OCI-LY3 (cell line): ENCODE results near the gene FRAS1.
"Not testable (repeated sequence)": the region's sequence is repeated elsewhere in the genome, so short reads cannot be mapped to it uniquely, and the experiment has no call there.

Source experiments
- CTCF ChIP-seq: fragments of 200-600, 300-600 bp; sonication (generic); IDR thresholded peaks from 2 replicates; pipeline ENCODE4 v1.5.1; 2014; ENCODE audit warnings: antibody characterized with exemption, low read length, low read depth
- EZH2phosphoT487 ChIP-seq: fragments of 200-600 bp; shearing (Covaris generic); IDR thresholded peaks from 2 replicates; pipeline ENCODE4 v1.6.1; 2018; ENCODE audit warnings: antibody characterized with exemption, mixed run types, low read depth

DNA sequence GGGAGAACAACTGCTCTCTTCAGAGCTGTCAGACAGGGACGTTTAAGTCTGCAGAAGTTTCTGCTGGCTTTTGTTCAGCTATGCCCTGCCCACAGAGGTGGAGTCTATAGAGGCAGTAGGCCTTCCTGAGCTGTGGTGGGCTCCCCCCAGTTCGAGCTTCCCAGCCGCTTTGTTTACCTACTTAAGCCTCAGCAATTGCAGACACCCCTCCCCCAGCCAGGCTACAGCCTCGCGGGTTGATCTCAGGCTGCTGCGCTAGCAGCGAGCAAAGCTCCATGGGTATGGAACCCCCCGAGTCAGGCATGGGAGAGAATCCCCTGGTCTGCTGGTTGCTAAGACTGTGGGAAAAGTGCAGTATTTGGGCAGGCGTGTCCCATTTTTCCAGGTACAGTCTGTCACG is 449.1 kb downstream of the FRAS1 start:
- not testable (repeated sequence) for TF ChIP-seq CTCF, EZH2phosphoT487
